ENCODE results near the gene NECTIN4.
"Not testable (repeated sequence)": the region's sequence is repeated elsewhere in the genome, so short reads cannot be mapped to it uniquely, and the experiment has no call there.

The NECTIN4 gene

DNA sequence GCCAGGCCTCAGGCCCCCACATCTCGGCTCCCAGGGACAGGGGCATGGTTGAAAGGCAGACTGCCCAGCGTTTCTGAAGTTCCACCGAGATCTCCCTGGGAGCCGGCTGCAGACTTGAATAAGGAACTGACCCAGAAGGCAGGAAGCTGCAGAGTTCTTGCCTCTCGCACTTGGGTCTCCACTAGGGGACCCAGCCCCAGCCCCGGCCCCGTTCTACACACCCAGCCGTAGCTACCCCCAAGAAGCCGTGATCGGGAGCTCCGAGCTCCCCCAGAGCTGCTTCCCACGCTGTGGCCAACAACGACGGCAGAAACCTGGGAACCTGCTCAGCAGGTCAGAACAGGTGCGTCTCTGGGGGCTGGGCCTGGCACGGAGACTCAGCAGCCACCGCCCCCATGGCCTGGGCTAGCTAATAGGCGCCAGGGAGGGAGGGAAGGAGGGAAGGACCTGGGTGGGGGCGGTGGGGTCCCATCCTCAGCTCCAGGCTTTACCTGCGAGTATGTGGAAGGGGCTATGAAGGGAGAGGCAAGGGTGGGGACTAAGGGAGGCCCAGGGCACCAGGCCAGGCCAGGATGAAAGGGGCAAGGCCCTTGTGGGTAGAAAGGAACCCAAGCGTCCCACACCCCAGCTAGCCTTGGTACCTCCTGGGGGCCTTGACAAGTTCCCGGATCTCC, at the start of gene NECTIN4:
Gene NECTIN4, minus strand, starts transcription at position 308 of the 674 bp plus-strand sequence. Its CDS starts 262 bp downstream, at position 46.
- no peak for DNase-seq

DNA sequence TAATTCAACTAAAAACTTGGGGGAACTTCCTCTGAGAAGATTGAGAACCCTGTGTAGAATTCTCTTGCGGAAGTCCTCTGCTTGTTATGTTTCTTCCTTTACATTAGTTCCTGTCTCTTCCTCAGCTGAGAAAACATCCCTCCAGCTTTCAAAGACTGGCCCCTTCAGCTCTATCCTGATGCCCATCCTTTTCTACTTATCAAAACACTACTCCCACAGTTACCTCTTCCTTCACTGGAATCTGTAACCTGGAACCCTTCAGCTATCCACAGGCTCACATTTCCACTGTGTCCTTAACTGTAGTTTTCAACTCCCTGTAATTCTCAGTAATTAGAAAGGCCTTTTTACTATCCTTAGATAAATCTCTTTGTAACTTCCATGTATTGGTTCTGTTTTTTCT, 49.1 kb upstream of the NECTIN4 start:
- no peak for DNase-seq

DNA sequence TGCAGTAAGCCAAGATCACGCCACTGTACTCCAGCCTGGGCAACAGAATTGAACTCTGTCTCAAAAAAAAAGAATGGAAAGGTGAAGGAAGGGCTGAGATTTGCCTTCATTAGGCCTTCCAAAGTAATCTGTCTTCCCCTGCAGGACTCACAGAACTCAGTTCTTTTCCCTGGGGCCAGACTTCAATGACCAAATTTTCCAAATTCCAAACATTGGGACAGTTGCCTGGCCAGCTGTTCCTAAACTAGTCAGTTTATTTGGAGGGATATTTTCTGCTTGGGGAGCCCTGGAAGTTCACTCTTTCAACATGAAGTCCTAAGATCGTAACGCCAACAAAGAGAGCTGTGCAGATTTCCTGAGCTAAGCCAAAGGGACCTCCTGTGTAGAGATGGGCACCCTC, 48.5 kb upstream of the NECTIN4 start:
- DNase-seq: no peak

DNA sequence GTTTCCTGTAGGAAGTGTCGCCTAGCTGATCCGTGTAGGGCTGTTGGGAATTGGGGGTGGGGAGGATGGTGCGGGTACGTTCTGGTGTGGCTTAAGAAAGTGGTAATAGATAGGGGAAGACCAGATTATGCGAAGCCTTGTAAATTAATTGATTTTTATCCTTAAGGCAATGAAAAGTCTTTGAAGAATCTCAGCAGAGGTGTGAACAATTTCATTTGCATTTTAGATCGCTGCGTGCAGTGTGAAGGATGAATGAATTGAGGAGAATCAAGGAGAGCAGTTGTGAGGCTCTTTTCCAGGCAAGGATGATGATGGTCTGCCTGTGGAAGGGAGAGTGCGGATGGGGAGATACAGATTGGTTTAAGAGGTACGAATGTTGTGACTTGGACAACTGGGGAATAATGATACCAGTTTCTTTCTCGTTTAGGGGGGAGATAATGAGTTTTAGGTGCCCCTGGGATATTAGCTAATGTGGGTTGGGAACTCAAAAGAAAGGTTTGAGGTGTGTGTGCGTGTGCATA, 43.9 kb upstream of the NECTIN4 start:
- no peak for DNase-seq

DNA sequence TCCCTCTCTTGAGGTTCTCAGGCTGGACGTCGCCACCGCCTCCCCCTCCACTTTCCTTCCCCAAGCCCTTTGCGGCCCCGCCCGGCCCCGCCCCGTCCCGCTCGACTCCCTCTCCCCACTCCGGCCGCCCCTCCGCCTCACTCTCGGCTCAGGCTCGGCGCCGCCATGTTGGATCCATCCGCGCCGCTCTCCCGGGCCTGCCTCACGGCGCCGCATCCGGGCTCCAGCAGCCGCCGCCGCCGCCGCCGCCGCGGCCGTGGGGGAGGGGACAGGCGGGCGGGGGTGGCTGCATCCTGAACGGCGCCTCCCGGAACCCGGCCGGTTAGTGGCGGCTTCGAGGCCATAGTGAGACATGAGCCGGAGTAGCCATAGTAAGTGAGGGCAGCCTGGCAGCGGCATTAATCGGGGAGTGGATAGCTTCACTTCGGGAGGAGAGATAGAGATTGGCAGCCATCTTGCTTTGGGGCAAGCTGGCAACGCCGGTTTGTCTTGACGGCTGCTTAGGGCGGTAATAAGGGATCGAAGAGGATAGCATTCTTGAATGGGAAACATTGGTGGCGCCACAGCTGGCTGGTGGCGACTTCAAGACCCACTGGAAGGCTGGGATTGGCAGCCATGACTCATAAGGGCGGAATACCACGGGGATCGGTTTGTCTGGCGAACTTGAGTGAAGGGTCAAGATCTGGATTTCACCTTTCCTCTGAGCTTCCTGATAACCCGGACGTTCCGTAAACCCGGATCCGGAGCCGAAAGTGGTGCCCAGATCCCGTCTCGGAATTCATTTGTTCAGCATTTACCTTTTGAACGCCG, 43.3 kb upstream of the NECTIN4 start, which contains the start of gene DEDD:
Gene DEDD, minus strand, starts transcription at position 258 of the 810 bp plus-strand sequence. CDS start 8,205 bp downstream, outside the sequence.
- DNase-seq: peak; percentile 99

DNA sequence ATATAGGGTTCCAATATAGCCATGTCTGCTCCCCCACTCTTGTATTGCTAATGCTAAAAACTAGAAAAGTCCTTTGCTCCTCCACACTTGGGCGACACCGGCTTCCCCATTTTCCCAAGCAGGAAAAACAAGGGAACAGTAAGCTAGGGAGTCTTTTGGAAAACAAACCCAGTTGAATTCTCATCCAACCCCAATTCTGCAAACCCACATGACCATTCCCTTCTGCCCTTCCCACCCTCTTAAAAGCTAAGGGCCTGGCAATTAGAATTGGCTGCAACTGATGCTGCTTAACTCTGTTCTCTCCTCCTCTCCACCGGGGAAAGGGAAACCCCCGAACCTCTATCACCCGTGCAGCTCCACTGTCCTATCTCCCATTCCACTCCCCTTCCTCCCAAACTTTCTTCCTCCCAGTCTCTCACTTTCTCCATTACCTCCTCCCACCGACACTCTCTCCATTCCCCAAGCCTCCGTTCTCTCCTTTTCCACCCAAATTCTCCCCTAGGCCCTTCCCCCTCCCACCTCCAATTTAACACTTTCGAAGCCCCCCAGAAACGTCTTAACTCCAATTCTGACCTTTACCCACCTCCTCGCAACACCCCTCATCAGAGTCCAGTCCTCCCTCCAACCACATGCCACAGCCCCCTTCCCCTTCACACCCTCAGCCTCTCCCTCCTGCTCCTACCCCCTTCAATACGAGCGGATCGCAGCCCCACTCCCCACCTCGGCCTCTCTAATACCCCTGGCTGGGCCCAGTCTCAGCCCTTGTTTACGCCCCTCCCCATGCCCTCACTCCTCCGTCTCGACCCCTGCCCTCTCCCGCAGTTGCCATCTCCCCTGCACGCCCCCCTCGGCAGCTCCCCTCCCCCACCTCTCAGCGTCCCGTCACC, 42.4 kb upstream of the NECTIN4 start:
- peak; percentile 25 for DNase-seq

DNA sequence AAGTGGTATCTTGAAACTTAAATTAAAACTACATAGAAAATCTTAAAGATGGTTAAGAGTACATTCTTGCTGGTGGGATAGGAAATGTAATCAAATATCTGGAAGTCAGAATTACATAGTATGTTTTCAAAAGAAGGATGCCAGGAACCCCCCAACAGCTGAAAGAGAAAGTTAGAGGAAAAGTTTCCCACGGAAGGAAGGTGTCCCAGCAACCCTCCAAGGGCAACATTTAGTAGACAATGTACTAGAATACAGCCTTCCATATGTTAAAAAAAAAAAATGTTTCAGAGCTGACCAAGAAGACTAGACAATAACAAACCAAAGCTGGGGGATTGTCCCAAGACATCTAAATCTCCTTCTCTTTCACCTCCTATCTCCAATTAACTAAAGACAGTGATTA, 40.9 kb upstream of the NECTIN4 start:
- no peak for DNase-seq

DNA sequence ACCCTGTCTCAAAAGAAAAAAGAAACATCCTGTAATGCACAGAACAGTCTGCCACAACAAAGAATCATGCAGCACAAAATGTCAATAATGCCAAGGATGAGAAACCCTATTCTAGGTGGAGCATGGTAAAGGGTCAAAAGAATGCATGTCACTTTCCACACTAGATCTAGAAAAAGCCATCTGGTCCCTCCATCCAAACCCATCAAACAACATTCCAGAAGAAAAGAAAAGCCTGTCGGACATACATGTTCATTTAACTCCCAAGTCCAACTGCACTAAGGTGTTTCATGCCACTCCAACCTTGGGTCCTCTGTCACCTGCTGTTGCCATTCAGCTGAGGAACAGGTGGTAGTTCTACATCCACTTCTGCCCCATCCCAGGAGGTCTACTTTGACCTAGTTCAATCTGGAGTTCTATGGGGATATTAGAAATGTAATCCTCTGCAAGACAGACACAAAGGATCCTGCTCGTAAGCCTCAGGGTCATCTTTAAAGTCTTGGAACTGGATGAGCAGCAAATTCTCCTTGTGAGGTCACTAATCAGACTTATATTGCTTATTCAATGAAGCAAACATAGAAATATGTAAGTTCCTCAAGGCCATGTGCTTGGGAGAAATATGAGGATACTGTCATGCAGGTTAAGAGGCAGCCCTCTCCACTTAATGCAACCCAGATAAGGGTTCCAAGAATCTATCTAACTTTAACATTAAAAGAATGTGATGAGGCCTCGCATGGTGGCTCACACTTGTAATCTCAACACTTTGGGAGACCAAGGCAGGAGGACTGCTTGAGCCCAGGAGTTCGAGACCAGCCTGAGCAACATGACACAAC, 39.4 kb upstream of the NECTIN4 start:
- peak; percentile 33 for DNase-seq

DNA sequence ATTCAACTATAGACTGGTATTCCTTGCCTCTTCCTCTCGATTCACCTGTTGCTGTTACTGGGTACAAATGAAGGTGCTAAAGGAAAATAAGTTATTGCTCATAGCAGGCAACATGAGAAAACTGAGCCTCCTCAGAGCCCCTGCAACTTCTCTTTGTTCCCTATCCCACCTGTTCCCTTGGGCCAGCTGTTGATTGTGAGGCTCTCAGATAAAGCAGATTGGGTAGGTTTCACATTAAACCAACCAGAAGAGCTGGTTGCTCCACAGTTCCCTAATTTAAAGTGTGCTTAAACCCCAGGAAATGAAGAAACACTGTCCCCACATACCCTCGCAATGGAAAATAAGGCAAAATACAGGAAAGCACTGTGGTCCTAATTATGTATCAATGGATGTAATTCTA, 38.3 kb upstream of the NECTIN4 start:
- no peak for DNase-seq

DNA sequence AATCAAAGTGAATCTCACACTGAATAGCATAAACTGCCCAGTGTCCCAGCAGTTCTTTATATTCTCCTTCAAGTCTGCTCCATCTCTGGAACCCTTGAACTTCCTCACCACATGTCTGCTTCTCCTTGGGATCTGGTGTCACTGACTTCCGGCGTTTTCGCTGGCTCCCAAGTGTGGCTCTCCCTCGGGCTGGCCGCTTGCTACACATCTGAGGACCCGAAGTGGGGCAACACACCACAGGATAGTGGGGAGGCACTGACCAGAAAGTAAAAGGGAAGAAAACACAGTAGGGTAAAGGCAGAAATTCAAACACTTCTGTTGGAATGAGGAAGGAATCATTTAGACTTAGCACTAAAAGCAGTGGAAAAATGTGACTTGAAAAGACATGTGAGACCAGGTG, 33.6 kb upstream of the NECTIN4 start:
- DNase-seq: no peak

DNA sequence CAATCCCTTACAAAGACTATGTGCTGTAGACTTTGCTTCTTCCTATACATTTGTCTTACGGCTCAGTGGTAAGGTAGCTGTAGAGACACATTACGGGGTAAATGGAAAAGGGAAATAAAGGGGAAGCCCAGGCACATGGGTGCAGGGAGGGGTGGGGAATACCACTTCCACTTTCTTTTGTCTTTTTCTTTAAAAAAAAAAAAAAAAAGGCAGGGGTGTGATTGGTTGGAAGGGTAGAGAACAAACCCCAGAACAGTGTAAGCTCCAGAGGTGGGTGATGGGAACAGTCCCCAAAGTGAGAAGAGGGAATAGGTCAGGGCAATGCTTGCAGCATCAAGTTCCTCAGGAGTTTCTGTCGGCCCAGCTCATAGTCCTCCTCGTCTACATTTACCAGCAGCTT, 32.5 kb upstream of the NECTIN4 start:
- no peak for DNase-seq

DNA sequence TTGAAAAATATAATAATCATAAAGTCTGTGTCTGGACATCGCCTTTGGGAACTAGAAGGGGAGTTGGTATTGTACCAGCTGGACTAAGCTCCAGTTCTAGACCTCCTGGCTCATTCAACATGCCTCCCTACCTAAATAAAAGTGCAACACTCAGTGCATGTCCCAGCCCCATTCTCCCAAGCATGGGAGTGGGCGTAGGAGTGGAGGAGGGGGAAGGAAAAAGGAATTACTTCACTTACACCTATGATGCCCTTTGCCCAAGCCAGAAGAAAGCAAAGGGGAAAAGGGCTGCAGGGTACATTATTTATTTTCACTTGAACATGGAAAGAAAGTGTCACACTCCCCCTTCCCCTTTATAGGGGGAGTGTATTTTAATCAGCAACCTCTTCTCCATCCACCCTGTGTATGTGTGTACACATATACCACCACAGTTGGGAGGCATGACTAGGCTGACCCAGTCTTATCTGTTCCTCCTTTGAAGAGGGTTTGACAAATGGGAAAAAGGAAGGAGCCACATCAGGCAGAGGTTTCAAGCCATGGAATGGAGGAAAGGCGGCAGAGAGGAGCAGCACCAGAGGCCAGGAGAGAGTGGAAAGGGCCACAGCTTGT, 31.8 kb upstream of the NECTIN4 start:
- no peak for DNase-seq

DNA sequence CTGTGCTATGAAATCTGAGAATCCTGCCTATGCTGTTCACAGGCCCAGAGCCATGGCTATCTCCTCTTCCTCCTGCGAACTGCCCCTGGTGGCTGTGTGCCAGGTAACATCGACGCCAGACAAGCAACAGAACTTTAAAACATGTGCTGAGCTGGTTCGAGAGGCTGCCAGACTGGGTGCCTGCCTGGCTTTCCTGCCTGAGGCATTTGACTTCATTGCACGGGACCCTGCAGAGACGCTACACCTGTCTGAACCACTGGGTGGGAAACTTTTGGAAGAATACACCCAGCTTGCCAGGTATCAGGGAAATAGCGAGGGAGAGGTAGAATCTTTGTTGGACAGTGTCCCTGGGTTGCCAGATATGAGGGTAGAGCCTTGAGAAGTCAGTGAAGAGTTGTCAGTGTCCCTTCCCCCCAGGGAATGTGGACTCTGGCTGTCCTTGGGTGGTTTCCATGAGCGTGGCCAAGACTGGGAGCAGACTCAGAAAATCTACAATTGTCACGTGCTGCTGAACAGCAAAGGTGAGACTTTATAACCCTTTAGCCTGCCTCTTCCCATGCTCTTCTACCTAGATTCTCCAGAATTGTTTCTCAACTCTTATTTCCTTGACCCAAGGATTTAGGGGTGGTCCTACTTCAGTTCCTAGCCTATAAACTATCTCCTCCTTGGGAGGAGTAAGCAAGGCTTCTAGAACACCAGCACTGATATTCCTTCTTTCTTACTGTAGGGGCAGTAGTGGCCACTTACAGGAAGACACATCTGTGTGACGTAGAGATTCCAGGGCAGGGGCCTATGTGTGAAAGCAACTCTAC, 29.9 kb upstream of the NECTIN4 start:
- DNase-seq: peak; percentile 84

DNA sequence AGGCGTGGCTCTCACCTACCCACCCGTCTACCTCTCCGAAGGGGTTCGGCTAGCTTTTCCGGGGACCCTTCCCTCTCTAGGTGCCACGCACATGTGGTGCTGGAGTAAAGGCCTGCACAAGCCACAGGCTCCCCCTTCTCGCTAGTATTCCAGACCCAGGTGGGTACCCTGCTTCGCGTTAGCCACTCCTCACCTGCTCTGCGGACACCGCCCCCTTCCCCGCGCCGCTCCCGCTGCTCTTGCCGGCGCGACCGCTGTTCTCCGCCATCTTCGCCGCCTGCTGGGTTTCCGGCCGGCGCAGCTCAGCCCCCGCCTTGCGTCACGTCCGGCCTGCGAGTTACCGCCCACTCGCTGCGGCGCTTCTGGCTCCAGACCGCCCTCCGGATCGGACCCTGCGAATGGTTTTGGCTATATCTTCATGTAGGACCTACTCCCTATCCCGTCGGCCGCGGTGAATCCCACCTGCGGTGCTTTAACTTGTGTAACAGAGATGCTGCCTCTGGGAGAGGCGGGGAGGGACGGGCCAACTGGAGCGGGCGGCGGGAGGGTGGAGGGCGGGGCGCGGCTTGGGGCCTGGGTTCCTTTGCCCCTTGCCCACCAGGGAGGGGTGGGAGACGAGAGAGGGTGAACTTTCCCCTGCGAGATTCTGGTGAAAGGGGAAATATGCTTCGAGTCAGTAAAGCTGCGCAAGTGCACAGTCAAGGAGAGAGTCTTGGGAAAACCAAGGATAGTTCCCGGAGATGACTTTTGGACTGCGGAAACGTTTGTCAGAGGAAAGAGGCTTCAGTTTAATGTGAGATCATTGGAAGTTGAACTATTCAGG, 28.6 kb upstream of the NECTIN4 start, which contains the start of the genes NIT1 and PFDN2:
Gene NIT1, plus strand, starts transcription at position 347 of the 823 bp plus-strand sequence. Its CDS starts 72 bp downstream, at position 419.
Gene PFDN2, minus strand, starts transcription at position 279 of the 823 bp plus-strand sequence. Its CDS starts 11 bp downstream, at position 268.
- peak; percentile 81 for DNase-seq

DNA sequence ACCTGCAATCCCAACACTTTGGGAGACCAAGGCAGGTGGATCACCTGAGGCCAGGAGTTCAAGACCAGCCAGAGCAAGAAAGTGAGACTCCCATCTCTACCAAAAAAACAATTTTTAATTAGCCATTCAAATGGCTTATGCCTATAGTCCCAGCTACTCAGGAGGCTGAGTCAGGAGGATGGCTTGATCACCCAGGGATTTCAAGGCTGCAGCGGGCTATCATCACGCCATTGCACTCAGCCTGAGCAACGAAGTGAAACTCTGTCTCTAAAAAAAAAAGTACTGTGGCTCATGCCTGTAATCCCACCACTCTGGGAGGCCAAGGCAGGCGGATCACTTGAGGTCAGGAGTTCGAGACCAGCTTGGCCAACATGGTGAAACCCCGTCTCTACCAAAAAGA, 26.6 kb upstream of the NECTIN4 start:
- not testable (repeated sequence) for DNase-seq

DNA sequence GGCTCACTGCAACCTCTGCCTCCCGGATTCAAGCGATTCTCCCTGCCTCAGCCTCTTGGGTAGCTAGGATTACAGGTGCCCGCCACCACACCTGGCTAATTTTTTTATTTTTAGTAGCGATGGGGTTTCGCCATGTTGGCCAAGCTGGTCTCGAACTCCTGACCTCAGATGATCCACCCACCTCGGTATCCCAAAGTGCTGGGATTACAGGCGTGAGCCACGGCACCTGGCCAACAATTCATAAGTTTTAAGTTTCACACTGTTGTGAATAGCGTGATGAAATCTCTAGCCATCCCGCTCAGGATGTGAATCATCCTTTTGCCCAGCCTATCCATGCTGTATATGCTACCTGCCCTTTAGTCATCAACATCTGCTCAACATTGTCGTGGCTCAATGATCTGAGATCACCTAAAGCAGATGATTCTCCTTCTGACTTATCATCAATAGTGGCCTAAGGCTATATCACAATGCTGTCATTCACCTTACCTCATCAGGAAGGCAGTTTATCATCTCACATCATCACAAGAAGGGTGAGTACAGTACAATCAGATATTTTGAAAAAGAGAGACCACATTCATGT, 25.9 kb upstream of the NECTIN4 start:
- no peak for DNase-seq

DNA sequence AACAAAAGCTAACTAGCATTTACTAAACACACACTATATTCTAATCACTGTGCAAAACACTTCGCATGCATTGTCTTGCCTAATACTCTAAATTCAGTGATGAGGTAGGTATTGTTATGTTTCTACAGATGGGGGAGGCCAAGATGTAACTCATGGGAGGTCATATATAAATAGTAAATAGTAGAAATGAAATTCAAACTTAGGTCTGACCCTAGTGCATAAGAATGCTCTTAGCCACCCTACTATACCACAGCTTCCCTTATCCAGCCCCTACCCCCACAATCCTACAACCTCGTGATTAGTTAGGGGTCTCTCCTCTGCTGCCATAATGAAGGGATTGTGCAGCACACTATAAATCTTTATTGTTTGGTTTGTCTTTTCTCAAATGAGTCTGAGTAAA, 25.2 kb upstream of the NECTIN4 start:
- DNase-seq: no peak

DNA sequence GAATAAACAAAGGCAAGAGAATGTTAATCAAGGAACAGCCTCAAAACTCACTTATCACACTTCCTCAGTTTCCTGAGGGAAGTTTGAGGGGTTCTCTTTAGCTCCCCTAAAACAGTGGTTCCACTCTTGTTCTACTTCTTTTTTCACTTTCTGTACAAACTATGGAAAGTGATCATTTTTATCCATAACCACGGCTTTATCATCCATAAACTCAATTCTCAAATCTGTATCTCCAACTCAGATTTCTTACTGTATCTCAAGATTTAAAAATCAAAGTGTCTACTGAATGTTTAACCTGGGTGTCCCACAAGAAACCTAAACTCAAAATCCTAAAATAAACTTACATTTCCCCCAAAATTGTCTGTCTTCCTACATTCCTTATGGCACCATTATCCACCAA, 24.6 kb upstream of the NECTIN4 start:
- no peak for DNase-seq

DNA sequence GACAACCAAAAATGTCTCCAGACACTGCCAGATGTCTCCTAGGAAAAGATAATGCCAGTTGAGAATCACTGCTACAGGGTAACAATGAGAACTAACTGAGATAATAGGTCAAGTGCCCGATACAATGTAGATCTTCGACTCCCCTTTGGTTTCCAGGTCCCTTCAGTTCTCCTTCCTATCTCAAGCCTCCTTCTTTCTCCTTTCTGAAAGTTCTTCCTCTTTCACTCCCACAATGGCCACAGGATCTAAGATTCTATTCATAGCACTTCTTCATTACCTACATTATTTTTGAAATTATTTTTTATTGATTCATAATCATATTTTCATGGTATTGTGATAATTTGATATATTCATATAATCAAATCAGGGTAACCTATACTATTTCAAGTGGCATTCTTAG, 22.2 kb upstream of the NECTIN4 start:
- DNase-seq: no peak
